ENCODE data around the gene HOXB3. TPM values are rescaled to one million over a fixed set of nuclear protein-coding genes. Genes with fewer than 3 reads are reported as not detected.
A peak's percentile ranks its signal among the peaks of the same experiment; 100 is the strongest.

The HOXB3 gene
- total RNA-seq, 1 experiment from 2014 or later = 8.8 TPM

DNA sequence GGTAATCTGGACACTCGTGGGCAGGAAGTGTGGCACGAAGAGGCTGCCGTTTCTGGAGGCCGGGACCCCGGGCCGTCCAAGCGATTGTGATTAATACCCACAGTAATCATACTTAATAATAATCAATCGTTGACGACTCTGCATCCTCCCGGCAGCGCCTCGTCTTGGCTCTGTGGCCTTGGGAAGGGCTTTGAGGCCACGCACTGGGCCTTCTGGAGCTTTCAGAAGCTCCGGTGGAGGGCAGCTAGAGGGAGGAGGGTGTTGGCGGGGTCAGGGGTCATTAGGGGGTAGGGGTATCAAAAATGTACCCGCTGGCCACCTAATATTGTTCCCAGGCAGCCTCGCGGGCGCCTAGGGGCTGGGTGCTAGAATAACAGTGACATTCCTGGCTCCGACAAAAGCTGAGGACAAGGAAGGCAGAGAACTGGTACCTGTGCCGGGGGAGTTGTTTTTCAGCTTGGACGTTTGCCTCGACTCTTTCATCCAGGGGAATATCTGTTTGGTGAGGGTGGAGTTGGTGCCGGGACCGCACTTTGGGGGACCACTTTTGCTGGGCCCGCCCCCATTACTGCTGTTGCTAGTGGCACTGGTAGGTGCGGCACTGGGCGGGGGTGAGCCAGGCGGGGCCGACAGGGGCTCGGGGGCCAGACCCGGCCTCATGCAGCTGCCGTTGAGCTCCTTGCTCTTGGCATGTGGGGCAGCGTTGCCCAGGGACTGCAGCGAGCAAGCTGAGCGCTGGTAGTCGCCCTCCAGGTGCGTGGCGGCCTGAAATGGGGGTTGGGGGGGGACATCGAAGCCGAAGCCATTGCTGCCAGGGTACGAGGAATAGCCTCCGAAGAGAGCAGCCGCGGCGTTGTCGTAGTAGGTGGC lies 38.2 kb downstream of the HOXB3 start:
- Histone ChIP-seq H3K9me3 (replicated peaks) (no peaks in the 10 kb centered on the region), H3K4me1 (peaks cover 21% of the 10 kb centered on the region), H3K27ac (no peak overlapping the region), H3K36me3 (peaks cover 10% of the 10 kb centered on the region; the same call in 1 of the 2 replicates), H3K4me3 (no peak overlapping the region), H3K27me3 (no peaks in the 10 kb centered on the region)
- DNase-seq = no peak

DNA sequence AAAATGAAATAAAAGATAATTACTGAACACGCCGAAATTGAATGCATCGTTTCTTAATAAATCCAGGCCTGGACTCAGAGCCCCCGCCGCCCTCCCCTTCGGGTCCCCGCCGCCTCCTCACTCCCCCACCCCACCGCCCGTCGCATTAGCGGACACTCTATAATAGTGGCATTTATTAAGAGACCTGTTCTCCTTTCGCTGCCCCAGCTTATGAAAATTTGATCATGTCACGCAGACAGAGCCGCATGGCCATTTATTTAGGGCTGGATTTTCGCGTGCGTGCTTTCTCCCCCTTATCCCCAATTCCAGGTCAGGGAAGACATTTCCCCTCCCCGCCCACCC lies 38.9 kb downstream of the HOXB3 start:
- H3K4me1 ChIP-seq = peaks cover 16% of the 10 kb centered on the region
- H3K9me3 ChIP-seq (replicated peaks) = no peaks in the 10 kb centered on the region
- H3K27me3 ChIP-seq = no peaks in the 10 kb centered on the region
- no peak overlapping the region for H3K4me3 ChIP-seq
- no peak overlapping the region for H3K27ac ChIP-seq
- H3K36me3 ChIP-seq = peaks cover 10% of the 10 kb centered on the region; the same call in 1 of the 2 replicates
- no peak for DNase-seq

DNA sequence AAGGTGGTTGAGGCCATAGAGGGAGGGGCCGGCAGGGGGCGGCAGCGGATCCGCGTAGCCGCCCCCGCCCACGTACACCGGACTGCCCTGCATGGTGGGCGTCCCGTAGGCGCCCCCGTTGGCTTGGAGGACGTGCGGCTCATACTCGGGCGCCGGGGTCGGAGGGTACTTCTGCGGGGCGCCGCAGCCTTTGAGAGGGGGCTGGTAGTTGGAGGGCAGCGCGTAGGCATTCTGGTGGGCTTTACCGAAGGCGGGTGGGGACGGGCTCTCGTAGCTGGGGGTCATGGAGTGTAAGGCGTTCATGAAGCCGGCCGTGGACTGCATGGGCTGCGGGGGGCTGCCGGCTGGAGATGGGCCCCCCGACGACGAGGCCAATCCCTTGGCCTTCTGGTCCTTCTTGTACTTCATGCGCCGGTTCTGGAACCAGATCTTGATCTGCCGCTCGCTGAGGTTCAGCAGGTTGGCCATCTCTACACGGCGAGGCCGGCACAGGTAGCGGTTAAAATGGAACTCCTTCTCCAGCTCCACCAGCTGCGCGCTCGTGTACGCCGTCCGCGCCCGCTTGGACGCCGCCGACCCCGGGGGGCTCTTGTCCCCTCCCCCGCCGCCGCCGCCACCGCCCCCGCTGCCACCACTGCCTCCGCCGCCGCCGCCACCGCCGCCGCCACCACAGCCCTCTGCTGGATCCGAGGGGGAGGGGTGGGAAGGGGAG lies 39.4 kb downstream of the HOXB3 start:
- H3K4me3 ChIP-seq = no peak overlapping the region
- no peak overlapping the region for H3K27ac ChIP-seq
- H3K9me3 ChIP-seq (replicated peaks) = no peaks in the 10 kb centered on the region
- no peak for DNase-seq
- peaks cover 13% of the 10 kb centered on the region for H3K4me1 ChIP-seq
- H3K27me3 ChIP-seq = no peaks in the 10 kb centered on the region
- peaks cover 10% of the 10 kb centered on the region; the same call in 1 of the 2 replicates for H3K36me3 ChIP-seq

DNA sequence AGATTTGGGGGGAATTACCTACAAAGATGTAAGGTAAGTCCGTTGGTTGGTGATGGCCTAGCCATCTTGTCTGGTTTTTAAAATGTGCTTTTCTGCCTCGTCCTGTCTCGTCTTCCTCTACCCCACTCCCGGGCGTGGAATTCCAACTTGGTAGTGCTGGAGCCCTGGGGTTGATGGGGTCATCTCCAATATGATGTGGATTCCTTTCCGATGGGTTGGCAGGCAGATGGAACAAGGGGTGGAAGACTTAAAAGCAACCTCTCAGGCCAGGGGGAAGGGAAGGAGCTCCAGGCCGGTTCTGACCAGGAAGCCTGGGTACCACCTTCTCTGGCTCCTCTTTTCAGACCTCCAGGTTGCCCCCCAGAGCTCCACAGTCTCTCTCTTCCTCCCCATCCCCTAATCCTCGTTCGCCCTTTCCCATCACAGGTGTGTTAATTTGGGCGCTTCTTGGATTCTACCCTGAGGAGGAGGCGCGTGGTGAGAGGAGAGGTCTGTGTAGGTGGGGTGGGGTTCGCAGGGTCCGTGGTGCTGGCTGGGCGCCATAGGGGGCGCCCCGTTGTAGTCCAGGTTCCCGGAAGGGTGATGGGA lies 40.0 kb downstream of the HOXB3 start:
- Histone ChIP-seq H3K27me3 (no peaks in the 10 kb centered on the region), H3K4me1 (peaks cover 19% of the 10 kb centered on the region), H3K9me3 (replicated peaks) (no peaks in the 10 kb centered on the region), H3K36me3 (peaks cover 10% of the 10 kb centered on the region; the same call in 1 of the 2 replicates), H3K27ac (no peak overlapping the region), H3K4me3 (no peak overlapping the region)
- DNase-seq = no peak

DNA sequence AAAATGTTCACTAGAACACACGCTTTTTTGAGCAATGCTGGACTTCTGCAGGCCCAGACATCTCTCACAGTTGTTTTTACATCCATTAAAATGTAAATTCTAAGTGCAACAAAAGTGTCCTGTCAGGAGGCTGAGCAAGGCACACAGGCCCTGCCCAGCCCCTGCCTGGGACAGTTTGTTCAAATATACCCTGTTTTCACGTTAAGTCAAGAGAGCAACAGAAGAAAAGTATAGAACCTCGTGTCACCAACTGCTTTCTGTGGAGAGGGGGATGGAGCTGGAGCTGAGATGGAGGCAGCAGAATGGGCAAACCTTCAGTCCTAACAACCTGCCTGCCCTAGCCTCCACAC lies 40.8 kb downstream of the HOXB3 start:
- Histone ChIP-seq H3K4me3 (no peak overlapping the region), H3K4me1 (peaks cover 14% of the 10 kb centered on the region), H3K27ac (no peak overlapping the region), H3K9me3 (replicated peaks) (no peaks in the 10 kb centered on the region), H3K36me3 (peaks cover 10% of the 10 kb centered on the region; the same call in 1 of the 2 replicates), H3K27me3 (no peaks in the 10 kb centered on the region)
- no peak for DNase-seq

DNA sequence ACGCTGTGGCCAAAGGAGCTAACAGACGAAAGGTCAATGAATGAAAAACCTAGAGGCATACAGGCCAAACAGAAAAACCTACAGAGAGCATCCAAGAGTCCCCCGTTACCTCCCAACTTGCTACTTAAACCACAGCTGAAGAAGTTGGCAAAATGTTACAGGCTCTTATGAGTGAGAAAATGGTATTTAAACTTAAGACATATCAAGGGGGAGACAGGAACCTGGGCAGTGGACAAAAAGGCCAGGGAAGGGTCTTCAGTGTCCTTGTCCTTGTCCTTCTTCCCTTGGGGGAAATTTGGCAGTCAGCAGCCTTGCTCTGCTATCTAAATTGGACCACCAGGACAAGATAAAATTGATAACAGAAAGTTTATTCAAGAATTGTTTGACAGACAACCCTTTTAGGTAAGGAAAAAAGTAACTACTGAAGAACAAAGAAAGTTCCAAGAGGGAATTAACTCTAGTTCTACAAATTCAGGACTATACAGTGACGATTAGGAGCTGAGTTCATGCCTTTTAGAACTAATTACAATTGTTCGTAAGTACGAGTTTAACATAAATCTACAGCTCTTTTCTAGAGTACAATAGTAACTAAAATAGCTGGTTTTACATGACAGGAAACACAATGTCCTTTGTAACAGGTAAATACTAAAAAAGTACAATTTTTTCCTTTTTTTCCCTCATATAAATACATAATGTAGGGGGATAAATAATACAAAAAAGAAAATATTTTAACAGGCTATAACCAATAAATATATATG lies 41.3 kb downstream of the HOXB3 start:
- peaks cover 14% of the 10 kb centered on the region for H3K4me1 ChIP-seq

DNA sequence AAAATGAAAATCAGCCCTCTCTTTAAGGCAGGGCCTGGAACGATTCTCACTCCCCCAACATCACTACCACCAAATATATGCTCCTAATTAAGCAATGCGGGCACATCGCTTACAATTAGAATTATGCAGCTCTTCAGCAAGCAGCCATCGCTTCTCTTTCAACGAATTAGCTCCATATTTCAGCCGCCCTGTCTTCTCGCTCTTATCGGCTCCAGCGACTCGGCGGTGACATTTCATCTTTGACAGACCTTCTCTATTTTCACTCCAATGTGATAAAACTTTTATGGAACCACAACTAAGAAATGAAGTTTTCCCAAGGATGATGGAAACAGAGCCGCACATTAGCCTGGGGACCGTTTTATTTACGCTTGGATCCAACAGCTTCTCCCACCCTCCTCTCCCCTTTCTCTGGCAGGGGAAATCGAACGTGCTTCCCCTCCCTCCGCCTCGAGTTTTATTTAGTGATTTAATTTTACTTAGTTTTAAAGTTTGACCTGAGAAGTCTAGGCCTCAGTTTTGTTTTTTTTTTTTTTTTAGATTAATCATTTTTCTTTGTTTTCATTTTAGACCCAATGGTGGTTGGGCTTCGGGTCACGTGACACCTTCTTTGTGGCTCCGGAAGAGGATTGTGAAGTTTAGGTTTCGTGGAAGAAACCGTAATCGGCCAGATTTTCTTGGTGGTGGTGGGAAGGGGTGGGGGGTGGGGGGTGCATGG lies 42.1 kb downstream of the HOXB3 start:
- Histone ChIP-seq H3K9me3 (replicated peaks) (no peaks in the 10 kb centered on the region), H3K27ac (no peak overlapping the region), H3K4me1 (peaks cover 14% of the 10 kb centered on the region), H3K27me3 (no peaks in the 10 kb centered on the region), H3K36me3 (peaks cover 10% of the 10 kb centered on the region; the same call in 1 of the 2 replicates), H3K4me3 (no peak overlapping the region)
- DNase-seq = no peak

More for the DNA sequence above, 41.3 kb downstream of the HOXB3 start:
- DNase-seq = no peak
- peaks cover 10% of the 10 kb centered on the region; the same call in 1 of the 2 replicates for H3K36me3 ChIP-seq
- no peaks in the 10 kb centered on the region for H3K27me3 ChIP-seq
- H3K9me3 ChIP-seq (replicated peaks) = no peaks in the 10 kb centered on the region
- H3K27ac ChIP-seq = no peak overlapping the region
- no peak overlapping the region for H3K4me3 ChIP-seq

DNA sequence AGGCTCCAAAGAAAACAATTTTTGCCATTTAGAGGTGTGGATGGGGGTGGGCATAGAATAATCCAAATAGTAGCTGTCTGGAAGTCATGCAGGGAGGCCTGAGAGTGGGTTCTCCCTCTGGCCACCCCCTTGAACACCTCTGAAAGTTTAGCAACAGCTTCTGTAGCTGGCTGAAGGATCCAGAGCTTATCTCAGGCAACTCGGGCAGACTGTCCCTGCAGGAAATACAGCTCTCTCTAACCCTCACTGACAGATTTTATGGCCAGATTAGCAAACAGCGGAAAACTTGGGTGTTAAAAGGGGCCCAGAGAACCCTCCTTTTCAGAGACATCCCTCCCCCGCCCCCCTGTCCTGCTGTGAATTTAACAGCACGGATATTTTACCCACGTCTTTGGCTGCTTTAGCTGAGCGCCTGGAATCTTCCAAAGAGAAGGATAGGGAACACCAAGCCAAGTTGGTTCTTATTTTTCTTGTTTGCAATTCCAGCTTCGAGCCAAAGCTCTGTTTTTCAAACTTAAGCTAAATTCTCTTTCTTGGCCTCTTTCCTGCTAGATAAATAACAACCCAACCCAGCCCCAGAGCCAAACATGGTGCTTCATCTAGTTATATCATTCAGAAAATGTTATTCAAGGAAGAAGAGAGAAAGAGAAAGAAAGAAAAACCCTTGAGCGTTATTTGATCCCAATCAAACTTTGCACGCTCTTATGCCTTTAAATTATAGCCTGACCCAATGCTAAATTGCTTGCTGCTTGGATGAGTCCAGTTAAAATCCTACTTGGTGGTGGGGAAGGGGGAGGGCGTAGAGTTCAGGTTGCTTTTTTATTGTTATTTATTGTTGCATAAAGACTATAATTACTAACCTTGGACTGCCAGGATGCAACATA lies 42.9 kb downstream of the HOXB3 start:
- Histone ChIP-seq H3K36me3 (peaks cover 9% of the 10 kb centered on the region; the same call in 1 of the 2 replicates), H3K4me3 (peak overlapping the region; percentile 0; the same call in 1 of the 2 replicates), H3K4me1 (peaks cover 14% of the 10 kb centered on the region), H3K9me3 (replicated peaks) (no peaks in the 10 kb centered on the region), H3K27ac (no peak overlapping the region), H3K27me3 (no peaks in the 10 kb centered on the region)
- no peak for DNase-seq

DNA sequence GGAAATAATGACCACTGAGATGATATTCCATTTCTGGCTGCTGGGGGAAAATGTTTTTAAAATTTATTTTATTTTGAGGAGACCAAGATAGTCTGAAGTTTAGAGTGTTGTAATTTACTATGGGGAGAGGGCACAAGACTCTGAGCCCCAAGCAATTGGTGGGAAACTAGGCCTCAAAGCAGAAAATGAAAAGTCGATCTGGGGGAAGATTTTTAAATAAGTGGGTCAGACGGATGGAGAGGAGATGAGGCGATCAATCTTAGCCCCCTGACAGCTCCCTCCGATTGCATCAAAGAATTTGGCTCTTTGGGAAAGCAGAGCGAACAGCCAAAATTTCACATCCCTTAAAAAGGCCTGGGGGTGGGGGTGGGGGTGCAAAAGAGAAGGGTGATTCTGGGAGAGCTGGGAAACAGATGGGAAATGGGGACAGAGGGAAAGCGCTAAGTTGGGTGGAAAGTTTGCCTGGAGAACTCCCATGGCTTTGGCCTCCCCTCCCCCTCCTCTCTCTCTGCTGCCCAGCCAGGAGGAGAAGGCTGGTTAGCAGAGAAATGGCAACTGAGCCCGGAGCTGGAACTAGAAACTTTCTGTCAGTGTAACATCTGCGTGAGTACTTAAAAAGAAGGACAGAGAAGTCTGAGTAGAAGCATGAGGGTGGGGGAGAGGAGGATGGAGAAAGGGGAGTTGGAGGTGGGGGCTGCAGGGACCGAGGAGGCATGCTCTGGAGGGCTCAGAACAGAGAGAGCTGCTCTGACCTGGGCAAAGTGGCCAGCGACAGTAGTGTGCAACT lies 43.7 kb downstream of the HOXB3 start:
- Histone ChIP-seq H3K27me3 (no peaks in the 10 kb centered on the region), H3K9me3 (replicated peaks) (no peaks in the 10 kb centered on the region), H3K36me3 (peaks cover under 1% of the 10 kb centered on the region; the same call in 1 of the 2 replicates), H3K4me3 (peak overlapping the region; percentile 0; the same call in 1 of the 2 replicates), H3K4me1 (peaks cover 14% of the 10 kb centered on the region), H3K27ac (no peak overlapping the region)
- DNase-seq = peak; percentile 22 to 51

DNA sequence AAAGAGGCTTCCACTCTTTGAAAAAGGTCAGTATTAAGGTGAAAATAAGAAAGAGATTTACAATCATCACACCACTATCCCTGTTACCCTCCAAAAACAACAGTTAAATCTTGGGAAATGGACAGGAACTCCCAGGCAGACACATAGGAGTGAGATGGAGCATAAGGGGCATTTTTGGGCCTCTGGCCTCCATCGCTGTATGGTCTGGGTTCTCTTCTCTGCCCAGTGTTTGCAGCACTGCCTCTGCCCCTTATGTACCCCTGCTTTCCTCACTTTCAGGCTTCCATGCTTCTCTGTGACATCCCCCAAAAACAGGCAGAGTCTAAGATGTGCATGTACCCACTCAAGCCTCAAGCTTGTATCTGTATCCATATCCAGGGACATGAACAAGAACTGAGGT lies 44.5 kb downstream of the HOXB3 start:
- no peaks in the 10 kb centered on the region for H3K27me3 ChIP-seq
- H3K36me3 ChIP-seq = no peaks in the 10 kb centered on the region
- no peaks in the 10 kb centered on the region for H3K9me3 ChIP-seq (replicated peaks)
- H3K4me1 ChIP-seq = peaks cover 19% of the 10 kb centered on the region
- H3K4me3 ChIP-seq = peak overlapping the region; percentile 88
- peak overlapping the region; percentile 90 for H3K27ac ChIP-seq
- DNase-seq = no peak

DNA sequence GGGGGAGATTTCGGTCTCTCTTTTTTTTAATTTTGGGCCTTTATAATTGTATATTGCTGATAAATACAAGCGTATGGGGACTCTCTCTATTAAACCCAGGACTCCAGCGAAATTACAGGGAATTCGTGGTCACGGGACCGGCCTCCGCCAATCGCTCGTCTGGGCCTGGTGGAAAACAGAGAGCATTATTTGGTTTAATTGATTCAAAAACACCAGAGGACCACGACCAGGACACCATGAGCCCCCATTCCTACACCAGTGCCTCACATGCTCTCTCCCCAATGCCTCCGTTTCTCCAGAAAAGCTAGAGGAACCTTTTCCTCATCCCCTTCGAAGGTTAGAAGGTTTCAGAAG lies 45.0 kb downstream of the HOXB3 start, which contains the start of gene HOXB2:
HOXB2 (minus strand) TSS at position 88 of the 354 bp plus-strand sequence. CDS start 198 bp downstream, outside the sequence.
- peaks cover 19% of the 10 kb centered on the region for H3K4me1 ChIP-seq
- DNase-seq = peak; percentile 64 to 74

DNA sequence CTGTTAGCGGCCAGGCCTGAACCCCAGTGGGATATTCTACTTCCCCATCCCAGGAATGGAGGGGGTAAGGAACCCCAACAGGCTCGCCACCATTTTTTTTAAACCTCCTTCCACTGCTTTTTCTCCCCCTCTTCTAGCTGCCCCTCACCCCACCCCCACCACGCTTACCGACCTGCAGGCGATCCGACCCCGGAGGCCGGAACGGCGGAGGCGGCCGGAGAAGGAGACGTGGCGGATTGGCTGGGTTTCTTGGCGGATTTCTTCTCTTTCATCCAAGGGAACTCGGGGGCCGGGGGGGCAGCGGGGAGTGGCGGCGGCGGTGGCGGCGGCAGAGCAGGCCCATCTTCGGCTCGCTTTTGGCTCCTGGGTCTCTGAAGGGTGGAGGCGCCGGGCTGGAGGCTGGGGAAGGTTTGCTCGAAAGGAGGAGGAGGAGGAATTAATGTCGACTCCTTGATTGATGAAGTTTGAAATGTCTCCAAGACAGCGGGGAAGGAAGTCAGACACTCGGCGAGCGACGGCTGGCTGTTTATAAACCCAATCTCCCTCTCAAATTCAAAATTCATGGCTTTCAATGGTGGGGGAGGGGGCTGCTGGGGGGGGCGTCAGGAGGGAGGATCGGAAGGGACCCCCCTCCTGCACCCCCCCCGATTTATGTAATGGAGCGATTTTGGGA lies 45.6 kb downstream of the HOXB3 start:
- Histone ChIP-seq H3K27me3 (no peaks in the 10 kb centered on the region), H3K27ac (peak overlapping the region; percentile 90), H3K4me3 (peak overlapping the region; percentile 88), H3K9me3 (replicated peaks) (no peaks in the 10 kb centered on the region), H3K4me1 (peaks cover 19% of the 10 kb centered on the region), H3K36me3 (no peaks in the 10 kb centered on the region)
- DNase-seq = peak; percentile 66 to 68

More for the DNA sequence above, 45.0 kb downstream of the HOXB3 start, which contains the start of gene HOXB2:
- Histone ChIP-seq H3K27me3 (no peaks in the 10 kb centered on the region), H3K4me3 (peak within 1 kb of the TSS; percentile 88), H3K27ac (peak within 1 kb of the TSS; percentile 90), H3K9me3 (replicated peaks) (no peaks in the 10 kb centered on the region), H3K36me3 (no peaks in the 10 kb centered on the region)
